Measurements from ENCODE around the gene LEF1.

LEF1 gene

DNA sequence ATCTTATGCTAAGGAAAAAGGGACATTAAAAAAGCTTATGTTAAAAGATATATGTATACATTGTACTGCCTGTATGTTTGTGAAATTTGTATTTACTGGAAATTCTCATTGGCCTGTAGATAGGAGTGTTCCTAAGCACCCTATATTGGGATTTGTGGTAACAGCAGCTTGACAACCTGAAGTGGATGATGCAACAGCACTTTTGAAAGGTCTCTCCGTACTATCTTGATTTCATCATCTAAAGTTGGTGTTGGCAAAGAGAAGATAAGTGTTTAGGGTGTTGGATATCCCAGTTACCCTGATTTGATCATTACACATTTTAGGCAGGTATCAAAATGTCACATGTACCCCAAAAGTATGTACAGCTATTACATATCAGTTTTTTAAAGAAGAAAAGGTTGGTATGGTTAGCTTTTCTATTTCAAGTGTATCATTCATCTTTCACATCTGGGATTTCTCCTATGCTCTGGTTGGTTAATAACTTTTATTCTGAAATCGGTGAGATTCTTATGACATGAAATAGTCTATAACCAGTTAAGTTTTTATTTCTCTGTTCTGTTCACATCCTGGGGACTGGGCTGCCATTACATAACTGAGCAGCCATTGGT is 168.7 kb downstream of the LEF1 start:
- Histone ChIP-seq H3K9ac (ENCODE audit: low read depth, low read length) (no peak overlapping the region), H3K4me1 (ENCODE audit: insufficient read depth, low read length) (peaks cover 10% of the 10 kb centered on the region; the same call in 1 of the 2 replicates), H3K27ac (ENCODE audit: low read length) (no peak overlapping the region), H3K4me3 (ENCODE audit: low read length) (no peak overlapping the region), H3K27me3 (ENCODE audit: insufficient read depth, low read length) (no peaks in the 10 kb centered on the region), H3K9me3 (ENCODE audit: insufficient read depth, low read depth, low read length) (peaks cover 5% of the 10 kb centered on the region), H3K36me3 (ENCODE audit: insufficient read depth, low read depth, low read length) (peaks cover 28% of the 10 kb centered on the region)

DNA sequence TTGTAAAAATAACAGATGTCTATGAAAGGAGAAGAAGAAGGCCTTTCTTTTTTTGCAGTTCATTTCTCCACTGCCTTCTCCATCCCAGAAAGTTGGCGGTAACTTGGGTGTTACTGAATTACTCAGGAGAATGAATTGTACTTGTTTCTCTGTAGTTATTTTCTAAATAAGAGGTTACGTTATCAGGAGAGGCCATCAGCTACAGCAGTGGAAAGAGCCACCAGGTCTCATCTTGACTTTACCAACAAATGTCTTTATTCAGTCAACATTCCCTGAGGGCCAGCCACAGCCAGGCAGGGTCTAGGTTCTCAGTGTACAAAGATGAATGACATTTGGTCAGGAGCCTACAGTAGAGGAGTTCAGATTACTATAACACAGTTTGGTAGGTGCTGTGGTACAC is 170.9 kb downstream of the LEF1 start:
- no peak overlapping the region for H3K4me3 ChIP-seq (ENCODE audit: low read length)
- H3K36me3 ChIP-seq (ENCODE audit: insufficient read depth, low read depth, low read length): peaks cover 28% of the 10 kb centered on the region
- no peak overlapping the region for H3K9ac ChIP-seq (ENCODE audit: low read depth, low read length)
- peaks cover 5% of the 10 kb centered on the region; the same call in 1 of the 2 replicates for H3K9me3 ChIP-seq (ENCODE audit: insufficient read depth, low read depth, low read length)
- H3K27ac ChIP-seq (ENCODE audit: low read length): no peak overlapping the region
- no peaks in the 10 kb centered on the region for H3K27me3 ChIP-seq (ENCODE audit: insufficient read depth, low read length)
- H3K4me1 ChIP-seq (ENCODE audit: insufficient read depth, low read length): peaks cover 8% of the 10 kb centered on the region; the same call in 1 of the 2 replicates
